ENCODE data around the gene ZNF385A.

- TF ChIP-seq TAF1 (IDR thresholded peaks at IDR 0.05; ENCODE audit: low read depth) (no peak), EGR1 (IDR thresholded peaks at IDR 0.05) (no peak), CEBPB (IDR thresholded peaks at IDR 0.05) (0 out of 2 replicates have a peak, but pooled peaks have one; percentile 32)
Measured at GRCh38 chr12:54416687-54417603, 32.4 kb upstream of the ZNF385A start.

Data from Ishikawa (cell line).